Loucy (cell line): ENCODE measurements around the gene HMGB3.
"Not testable (repeated sequence)": the region's sequence is repeated elsewhere in the genome, so short reads cannot be mapped to it uniquely, and the experiment has no call there.

Source experiments
- H2AFZ ChIP-seq: fragments of 200-600 bp; sonication (generic); 2 replicates; pipeline ENCODE4 v1.6.0; 2016; ENCODE audit warnings: antibody characterized with exemption, mild to moderate bottlenecking, low read length, moderate library complexity
- H3F3A ChIP-seq: fragments of 200-600 bp; 2 replicates; pipeline ENCODE4 v1.6.0; 2016; ENCODE audit warnings: antibody characterized with exemption, low read depth, mild to moderate bottlenecking
- H3K27me3 ChIP-seq: fragments of 200-600 bp; sonication (generic); 2 replicates; pipeline ENCODE4 v1.6.1; 2014; ENCODE audit warnings: low read length, mild to moderate bottlenecking; ENCODE audit not compliant: insufficient read depth, poor library complexity, severe bottlenecking
- H3K36me3 ChIP-seq: fragments of 200-600 bp; sonication (generic); 2 replicates; pipeline ENCODE4 v1.6.1; 2016; ENCODE audit warnings: low read length; ENCODE audit not compliant: insufficient read depth
- H3K4me1 ChIP-seq: fragments of 200-600 bp; sonication (generic); 2 replicates; pipeline ENCODE4 v1.5.1; 2014; ENCODE audit warnings: low read length, mild to moderate bottlenecking; ENCODE audit not compliant: insufficient read depth, poor library complexity, severe bottlenecking
- H3K4me2 ChIP-seq: fragments of 200-600 bp; sonication (generic); 2 replicates; pipeline ENCODE4 v1.6.0; 2014; ENCODE audit warnings: antibody characterized with exemption, low read length, low read depth, mild to moderate bottlenecking; ENCODE audit not compliant: poor library complexity, severe bottlenecking
- H3K4me3 ChIP-seq: fragments of 200-600 bp; sonication (generic); 2 replicates; pipeline ENCODE4 v1.5.1; 2014; ENCODE audit warnings: low read length, mild to moderate bottlenecking, mixed read lengths; ENCODE audit not compliant: poor library complexity, severe bottlenecking
- H3K79me2 ChIP-seq: fragments of 200-600 bp; sonication (generic); 2 replicates; pipeline ENCODE4 v1.6.1; 2014; ENCODE audit warnings: low read length; ENCODE audit not compliant: insufficient read depth
- H3K9ac ChIP-seq: fragments of 200-600 bp; sonication (generic); 2 replicates; pipeline ENCODE4 v1.6.0; 2014; ENCODE audit warnings: mild to moderate bottlenecking, low read depth, low read length, moderate library complexity; ENCODE audit not compliant: poor library complexity, severe bottlenecking
- H3K9me2 ChIP-seq: fragments of 200-600 bp; sonication (generic); replicated peaks from 2 replicates; pipeline ENCODE4 v1.6.1; 2016; ENCODE audit warnings: low read depth, low read length, mixed read lengths
- H3K9me3 ChIP-seq: fragments of 200-600 bp; sonication (generic); 2 replicates; pipeline ENCODE4 v1.6.1; 2014; ENCODE audit warnings: mild to moderate bottlenecking, antibody characterized with exemption, low read length, low read depth; ENCODE audit not compliant: insufficient read depth
- H4K20me1 ChIP-seq: fragments of 200-600 bp; sonication (generic); 2 replicates; pipeline ENCODE4 v1.6.0; 2014; ENCODE audit warnings: antibody characterized with exemption, low read length, mild to moderate bottlenecking; ENCODE audit not compliant: insufficient read depth, poor library complexity, severe bottlenecking
- CTCF ChIP-seq: fragments of 200-600 bp; sonication (generic); conservative IDR thresholded peaks from 2 replicates; pipeline ENCODE4 v1.5.1; 2014; ENCODE audit warnings: mild to moderate bottlenecking, antibody characterized with exemption, low read length
- EZH2phosphoT487 ChIP-seq: fragments of 200-600 bp; IDR thresholded peaks from 2 replicates; pipeline ENCODE4 v1.6.1; 2018; ENCODE audit warnings: antibody characterized with exemption, mild to moderate bottlenecking, moderate library complexity, borderline replicate concordance

HMGB3 gene

GRCh38 chrX:150983521-150984168 lies 510 bp downstream of the HMGB3 start:
- no peaks in the 10 kb centered on the region for H3F3A ChIP-seq
- H2AFZ ChIP-seq: no peak overlapping the region
- peak overlapping the region; percentile 65 for H3K9ac ChIP-seq
- no peaks in the 10 kb centered on the region for H3K9me3 ChIP-seq
- peaks cover 7% of the 10 kb centered on the region for H4K20me1 ChIP-seq
- no peaks in the 10 kb centered on the region for H3K9me2 ChIP-seq
- H3K4me1 ChIP-seq: peaks cover 12% of the 10 kb centered on the region
- TF ChIP-seq CTCF (no peak), EZH2phosphoT487 (no peak)
- H3K4me2 ChIP-seq: no peak overlapping the region
- H3K27me3 ChIP-seq: no peaks in the 10 kb centered on the region
- peaks cover 9% of the 10 kb centered on the region; the same call in 1 of the 2 replicates for H3K36me3 ChIP-seq
- H3K4me3 ChIP-seq: peak overlapping the region; percentile 72
- H3K79me2 ChIP-seq: peaks cover 27% of the 10 kb centered on the region

- Histone ChIP-seq H3K9me3 (no peaks in the 10 kb centered on the region), H3K27me3 (no peaks in the 10 kb centered on the region), H3K9ac (peak overlapping the region; percentile 75), H2AFZ (no peak overlapping the region), H3K4me1 (peaks cover 12% of the 10 kb centered on the region), H3F3A (no peaks in the 10 kb centered on the region), H3K4me2 (peak overlapping the region; percentile 88), H3K9me2 (no peaks in the 10 kb centered on the region), H4K20me1 (peaks cover 7% of the 10 kb centered on the region), H3K79me2 (peaks cover 27% of the 10 kb centered on the region), H3K4me3 (peak overlapping the region; percentile 89), H3K36me3 (peaks cover 9% of the 10 kb centered on the region; the same call in 1 of the 2 replicates)
- TF ChIP-seq CTCF (no peak), EZH2phosphoT487 (no peak)
Measured at GRCh38 chrX:150984169-150984824, 1.2 kb downstream of the HMGB3 start.

GRCh38 chrX:150987687-150988086 lies 4.6 kb downstream of the HMGB3 start:
- not testable (repeated sequence) for H3K9me3 ChIP-seq, H3K9ac ChIP-seq, H2AFZ ChIP-seq, H3K36me3 ChIP-seq, H3K4me3 ChIP-seq, H3K4me2 ChIP-seq, H3F3A ChIP-seq, H4K20me1 ChIP-seq, H3K9me2 ChIP-seq, H3K27me3 ChIP-seq
- Histone ChIP-seq H3K4me1 (peaks cover 12% of the 10 kb centered on the region), H3K79me2 (peaks cover 27% of the 10 kb centered on the region)
